ENCODE results near the gene SNAP47. TPM values are rescaled to one million over a fixed set of nuclear protein-coding genes. Genes with fewer than 3 reads are reported as not detected.
A peak's percentile ranks its signal among the peaks of the same experiment; 100 is the strongest.

The SNAP47 gene
- total RNA-seq, 2 experiments from 2014 or later, result 29.0 to 29.2 TPM

DNA sequence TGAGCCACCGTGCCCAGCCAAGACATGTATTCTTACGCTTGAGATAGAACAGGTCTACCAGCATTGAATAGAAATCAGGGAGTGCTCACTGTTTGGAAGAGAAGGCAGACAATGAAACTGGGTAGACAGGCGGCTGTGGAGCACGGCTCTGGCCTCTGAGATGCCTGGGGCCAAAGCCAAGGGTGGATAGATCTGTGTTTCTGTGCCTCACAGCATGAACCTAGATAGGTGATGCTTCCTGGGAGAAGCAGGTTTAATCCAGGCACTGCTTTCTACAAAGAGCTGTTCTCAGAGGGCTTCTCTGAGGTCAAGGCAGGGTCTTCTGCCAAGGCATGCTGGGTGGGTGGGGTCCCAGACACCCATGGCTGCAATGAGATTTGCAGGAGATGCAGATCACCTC lies 55.6 kb downstream of the SNAP47 start:
- DNase-seq, result no peak
- Mint-ChIP-seq H3K27me3 (peaks cover 12% of the 10 kb centered on the region), H3K27ac (no peak overlapping the region), H3K9me3 (no peaks in the 10 kb centered on the region), H3K4me3 (no peak overlapping the region), H3K4me1 (peaks cover 7% of the 10 kb centered on the region), H3K36me3 (no peaks in the 10 kb centered on the region)
- POLR2A ChIA-PET, result no interaction called here
- no peak for ATAC-seq (ENCODE audit: low read depth)

GRCh38 chr1:227791425-227792143 lies 56.3 kb downstream of the SNAP47 start:
- no peak overlapping the region for H3K4me3 Mint-ChIP-seq

DNA sequence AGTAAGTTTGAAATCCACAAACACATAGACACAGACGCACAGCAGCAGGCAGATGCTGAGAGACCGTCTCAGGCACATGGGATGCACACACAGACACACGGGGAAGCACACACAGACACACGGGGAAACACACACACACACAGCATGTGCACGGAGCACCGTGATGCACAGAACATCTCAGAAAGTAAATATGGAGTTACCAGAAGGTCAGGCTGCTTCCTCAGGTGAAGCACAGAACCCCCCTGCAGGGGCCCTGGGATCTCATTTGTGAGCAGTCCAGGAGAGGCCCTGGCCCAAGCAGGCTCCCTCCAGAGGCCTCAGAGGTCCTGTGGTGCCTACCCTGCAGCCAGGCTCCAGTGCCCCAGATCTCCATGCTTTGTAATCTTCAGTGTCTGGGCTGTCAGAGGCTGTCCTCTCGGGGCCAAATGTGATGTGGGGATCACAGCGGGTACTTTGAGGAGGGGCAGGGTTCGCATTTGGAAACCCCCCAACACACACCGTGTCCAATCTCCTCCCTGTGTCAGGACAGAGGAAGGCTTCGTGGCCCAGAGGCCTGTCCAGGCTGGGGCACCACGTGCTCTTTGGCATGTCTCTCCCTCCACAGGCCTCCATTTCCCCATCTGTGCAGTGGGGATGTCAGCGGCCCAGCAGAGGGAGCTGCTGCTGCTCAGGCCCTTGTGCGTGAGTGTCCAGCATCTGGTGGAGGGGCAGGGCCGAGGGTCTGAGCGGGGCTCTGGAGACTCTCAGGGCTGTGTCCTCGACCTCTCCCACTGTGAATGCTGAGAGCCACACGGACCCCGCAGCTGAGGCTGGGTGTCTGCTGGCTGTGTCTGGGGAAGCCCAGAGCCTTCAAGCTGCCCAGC lies 57.2 kb downstream of the SNAP47 start:
- Mint-ChIP-seq H3K9me3 (no peaks in the 10 kb centered on the region), H3K27ac (no peak overlapping the region), H3K4me1 (peaks cover 3% of the 10 kb centered on the region), H3K4me3 (no peak overlapping the region), H3K27me3 (peaks cover 2% of the 10 kb centered on the region), H3K36me3 (no peaks in the 10 kb centered on the region)
- POLR2A ChIA-PET, result no interaction called here
- no peak for ATAC-seq (ENCODE audit: low read depth)
- DNase-seq, result no peak

More at GRCh38 chr1:227791425-227792143, 56.3 kb downstream of the SNAP47 start:
- DNase-seq, result no peak
- POLR2A ChIA-PET, result no interaction called here
- H3K4me1 Mint-ChIP-seq, result peaks cover 7% of the 10 kb centered on the region
- ATAC-seq (ENCODE audit: low read depth), result no peak
- H3K36me3 Mint-ChIP-seq, result no peaks in the 10 kb centered on the region
- no peaks in the 10 kb centered on the region for H3K9me3 Mint-ChIP-seq
- no peak overlapping the region for H3K27ac Mint-ChIP-seq
- peaks cover 7% of the 10 kb centered on the region for H3K27me3 Mint-ChIP-seq

DNA sequence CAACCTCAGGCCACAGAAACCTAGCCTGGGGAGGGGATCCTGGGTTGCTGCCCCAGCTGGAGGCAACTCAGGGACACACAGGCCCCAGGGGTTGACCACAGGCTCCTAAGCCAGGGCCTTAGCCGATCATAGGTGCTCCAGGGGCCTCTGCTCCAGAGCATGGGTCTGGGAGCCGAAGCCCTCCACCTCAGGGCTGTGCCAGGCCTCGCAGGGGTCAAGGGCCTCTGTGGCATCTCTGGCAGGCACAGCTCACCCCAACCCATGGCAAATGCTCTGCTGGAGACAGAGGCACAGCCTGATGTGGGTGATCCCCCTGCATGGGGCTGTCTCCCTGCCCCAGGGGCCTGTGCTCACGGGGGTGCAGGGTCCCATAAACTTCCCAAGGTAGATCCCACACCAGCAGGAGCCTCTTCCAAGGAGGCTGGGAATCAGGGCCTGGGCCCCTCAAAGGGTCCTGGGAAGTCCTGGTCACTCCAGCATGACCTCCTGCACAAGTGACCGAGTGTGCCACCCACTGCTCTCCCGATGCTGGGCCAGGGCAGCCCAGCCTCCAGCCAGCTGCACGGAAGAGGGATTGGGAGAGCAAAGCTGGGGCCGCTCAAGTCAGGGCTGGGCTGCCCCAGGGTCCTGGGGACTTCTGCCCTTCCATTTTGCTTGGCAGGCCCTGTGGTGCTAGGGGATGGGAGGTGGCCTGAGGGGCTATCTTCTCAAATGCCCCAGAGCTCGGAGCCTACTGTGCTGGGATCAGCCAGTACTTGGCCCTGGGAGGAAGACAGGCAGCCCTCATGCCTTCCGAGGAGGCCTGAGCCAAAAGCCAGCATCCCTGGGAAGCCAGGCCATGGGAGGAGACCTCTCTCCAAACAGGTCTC lies 58.1 kb downstream of the SNAP47 start:
- Mint-ChIP-seq H3K9me3 (no peaks in the 10 kb centered on the region), H3K36me3 (no peaks in the 10 kb centered on the region), H3K27ac (no peak overlapping the region), H3K27me3 (peaks cover 2% of the 10 kb centered on the region), H3K4me1 (peaks cover 3% of the 10 kb centered on the region), H3K4me3 (no peak overlapping the region)
- POLR2A ChIA-PET, result no interaction called here
- no peak for DNase-seq
- ATAC-seq (ENCODE audit: low read depth), result no peak

GRCh38 chr1:227793948-227794816 lies 58.9 kb downstream of the SNAP47 start:
- no peak overlapping the region for H3K27ac Mint-ChIP-seq
- DNase-seq (no peak), ATAC-seq (ENCODE audit: low read depth) (no peak)
- H3K9me3 Mint-ChIP-seq, result no peaks in the 10 kb centered on the region
- peaks cover 3% of the 10 kb centered on the region for H3K27me3 Mint-ChIP-seq
- peaks cover 2% of the 10 kb centered on the region for H3K4me1 Mint-ChIP-seq
- H3K4me3 Mint-ChIP-seq, result no peak overlapping the region
- no peaks in the 10 kb centered on the region for H3K36me3 Mint-ChIP-seq
- POLR2A ChIA-PET, result no interaction called here

- no peaks in the 10 kb centered on the region for H3K36me3 Mint-ChIP-seq
- peak; percentile 28 for DNase-seq
- H3K27me3 Mint-ChIP-seq, result peaks cover 4% of the 10 kb centered on the region
- no peak overlapping the region for H3K4me3 Mint-ChIP-seq
- H3K4me1 Mint-ChIP-seq, result peaks cover 2% of the 10 kb centered on the region
- no peak overlapping the region for H3K27ac Mint-ChIP-seq
- H3K9me3 Mint-ChIP-seq, result no peaks in the 10 kb centered on the region
- POLR2A ChIA-PET, result no interaction called here
- no peak for ATAC-seq (ENCODE audit: low read depth)
Measured at GRCh38 chr1:227794817-227795192, 59.6 kb downstream of the SNAP47 start.

- no peak for ATAC-seq (ENCODE audit: low read depth)
- peaks cover 7% of the 10 kb centered on the region for H3K27me3 Mint-ChIP-seq
- no peaks in the 10 kb centered on the region for H3K36me3 Mint-ChIP-seq
- H3K4me1 Mint-ChIP-seq, result peaks cover 2% of the 10 kb centered on the region
- POLR2A ChIA-PET, result no interaction called here
- H3K9me3 Mint-ChIP-seq, result no peaks in the 10 kb centered on the region
- no peak overlapping the region for H3K27ac Mint-ChIP-seq
- DNase-seq, result no peak
- no peak overlapping the region for H3K4me3 Mint-ChIP-seq
Measured at GRCh38 chr1:227795732-227796131, 60.5 kb downstream of the SNAP47 start.

DNA sequence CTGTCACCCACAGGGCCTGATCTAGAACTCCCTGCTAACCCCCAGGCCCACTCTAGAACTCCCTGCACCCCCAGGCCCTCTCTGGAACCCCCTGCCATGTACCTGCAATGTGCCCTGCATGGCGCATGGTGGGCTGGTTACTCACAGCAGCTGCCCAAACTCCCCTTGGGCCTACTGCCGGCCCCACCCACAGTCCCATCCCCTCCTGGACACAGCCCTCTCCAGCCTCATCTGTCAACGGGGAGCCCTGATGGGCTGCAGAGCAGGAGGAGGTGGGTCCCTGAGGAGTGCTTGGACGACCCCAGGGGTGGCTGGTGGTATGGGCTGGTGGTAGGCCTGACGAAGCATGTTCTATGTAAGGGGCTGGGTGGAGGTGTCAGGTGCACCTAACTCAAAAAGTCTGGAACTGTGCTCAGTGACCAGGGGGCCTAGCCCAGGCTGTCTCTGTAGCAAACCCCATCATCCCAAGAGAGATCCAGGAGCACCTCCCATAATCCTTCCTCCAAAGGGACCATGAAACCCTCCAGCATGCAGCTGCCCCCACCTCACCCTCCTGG lies 61.2 kb downstream of the SNAP47 start:
- no peaks in the 10 kb centered on the region for H3K9me3 Mint-ChIP-seq

GRCh38 chr1:227797144-227797543 lies 61.9 kb downstream of the SNAP47 start:
- Mint-ChIP-seq H3K36me3 (no peaks in the 10 kb centered on the region), H3K9me3 (no peaks in the 10 kb centered on the region), H3K4me1 (peaks cover 2% of the 10 kb centered on the region), H3K4me3 (no peak overlapping the region), H3K27ac (no peak overlapping the region), H3K27me3 (peaks cover 10% of the 10 kb centered on the region)
- POLR2A ChIA-PET, result no interaction called here
- no peak for ATAC-seq (ENCODE audit: low read depth)
- DNase-seq, result no peak

More for the DNA sequence above, 61.2 kb downstream of the SNAP47 start:
- H3K36me3 Mint-ChIP-seq, result no peaks in the 10 kb centered on the region
- peaks cover 7% of the 10 kb centered on the region for H3K27me3 Mint-ChIP-seq
- ATAC-seq (ENCODE audit: low read depth) (no peak), DNase-seq (no peak)
- no peak overlapping the region for H3K27ac Mint-ChIP-seq
- H3K4me3 Mint-ChIP-seq, result no peak overlapping the region
- POLR2A ChIA-PET, result no interaction called here
- peaks cover 2% of the 10 kb centered on the region for H3K4me1 Mint-ChIP-seq

- H3K27ac Mint-ChIP-seq, result no peak overlapping the region
- no peaks in the 10 kb centered on the region for H3K9me3 Mint-ChIP-seq
- no peak for DNase-seq
- ATAC-seq (ENCODE audit: low read depth), result no peak
- H3K27me3 Mint-ChIP-seq, result peaks cover 13% of the 10 kb centered on the region
- H3K4me1 Mint-ChIP-seq, result peaks cover 2% of the 10 kb centered on the region
- no peak overlapping the region for H3K4me3 Mint-ChIP-seq
- POLR2A ChIA-PET, result no interaction called here
- no peaks in the 10 kb centered on the region for H3K36me3 Mint-ChIP-seq
Measured at GRCh38 chr1:227797625-227798024, 62.4 kb downstream of the SNAP47 start.

DNA sequence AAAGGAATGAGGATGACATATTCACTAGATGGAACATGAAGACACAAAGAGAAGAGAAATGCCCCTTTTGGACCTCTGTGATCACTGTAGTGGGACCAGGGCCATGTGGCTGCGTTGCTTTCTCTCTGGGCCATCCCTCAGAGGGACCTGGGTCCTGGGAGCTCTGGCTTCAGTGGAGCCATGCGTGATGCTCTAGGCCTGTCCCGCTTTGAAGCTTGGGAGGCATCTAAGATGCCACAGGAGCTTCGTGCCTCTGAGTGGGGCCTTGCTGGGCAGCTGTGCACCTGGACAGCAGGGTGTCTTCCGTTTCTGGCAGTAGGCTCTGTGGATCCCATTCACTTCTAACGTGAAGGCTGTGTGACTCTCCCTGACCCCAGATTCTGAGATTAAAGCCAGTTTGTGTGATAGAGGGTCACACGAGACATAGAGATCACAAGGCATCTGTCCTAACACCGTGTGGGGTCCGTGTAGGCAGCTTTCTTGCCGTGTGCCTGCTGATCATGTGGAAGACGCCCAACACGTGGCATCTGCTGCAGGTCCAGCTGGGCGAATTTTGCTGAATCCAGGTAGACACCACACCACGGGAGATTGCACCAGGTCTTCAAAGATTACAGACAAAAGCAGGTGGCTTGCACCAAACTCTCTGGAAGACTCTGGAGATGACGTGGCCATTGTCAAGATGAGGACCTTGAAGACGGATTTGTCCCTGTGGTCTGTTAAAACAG lies 63.0 kb downstream of the SNAP47 start:
- ATAC-seq (ENCODE audit: low read depth) (no peak), DNase-seq (no peak)
- Mint-ChIP-seq H3K27ac (no peak overlapping the region), H3K4me3 (no peak overlapping the region), H3K9me3 (no peaks in the 10 kb centered on the region), H3K36me3 (no peaks in the 10 kb centered on the region), H3K27me3 (peaks cover 15% of the 10 kb centered on the region), H3K4me1 (peaks cover 2% of the 10 kb centered on the region)
- POLR2A ChIA-PET, result no interaction called here

- ATAC-seq (ENCODE audit: low read depth) (no peak), DNase-seq (no peak)
- H3K4me1 Mint-ChIP-seq, result no peaks in the 10 kb centered on the region
- H3K27me3 Mint-ChIP-seq, result peaks cover 26% of the 10 kb centered on the region
- H3K9me3 Mint-ChIP-seq, result peaks cover 4% of the 10 kb centered on the region
- H3K4me3 Mint-ChIP-seq, result no peak overlapping the region
- POLR2A ChIA-PET, result no interaction called here
- no peak overlapping the region for H3K27ac Mint-ChIP-seq
- peaks cover 1% of the 10 kb centered on the region for H3K36me3 Mint-ChIP-seq
Measured at GRCh38 chr1:227799756-227800155, 64.5 kb downstream of the SNAP47 start.

Measured in activated naive CD8-positive, alpha-beta T cell treated with anti-CD3 and anti-CD28 coated beads, Interleukin-2, amount 10 ng/mL, durations not matched to agents 7 days and 5 days (primary cell).